ENCODE measurements around the gene NEK11. TPM values are rescaled to one million over a fixed set of nuclear protein-coding genes. Genes with fewer than 3 reads are reported as not detected.

The NEK11 gene
- total RNA-seq, 2 donors from 2014 or later = 0.20 to 6.0 TPM

DNA sequence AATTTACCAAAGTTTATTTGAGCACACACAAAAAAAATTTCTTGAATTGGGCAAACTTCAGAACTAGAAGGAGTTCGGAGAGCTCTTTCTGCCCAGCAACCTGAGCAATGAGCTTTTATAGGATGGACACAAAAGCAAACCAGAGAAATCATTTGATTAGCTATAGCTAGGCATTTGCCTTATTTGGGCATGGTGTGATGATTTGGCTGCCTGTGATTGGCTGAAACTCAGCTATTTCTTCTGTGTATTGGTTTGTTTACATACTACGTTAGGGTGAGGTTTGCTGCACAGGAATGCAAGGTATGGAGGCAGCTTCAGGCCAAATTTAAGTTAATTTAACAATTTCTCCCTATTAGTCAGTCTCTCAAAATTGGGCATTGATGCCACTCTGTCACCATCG is 65.1 kb downstream of the NEK11 start:
- Histone ChIP-seq H3K27ac (ENCODE audit: low read depth, low read length) (no peak overlapping the region), H3K9ac (ENCODE audit: extremely low read depth, low read length, poor library complexity, severe bottlenecking) (no peak overlapping the region), H3K27me3 (ENCODE audit: control insufficient read depth, insufficient read depth, low read length, poor library complexity, severe bottlenecking) (no peaks in the 10 kb centered on the region), H3K9me3 (ENCODE audit: control insufficient read depth, low read length) (no peaks in the 10 kb centered on the region), H3K4me1 (ENCODE audit: control insufficient read depth, insufficient read depth, low read length) (no peaks in the 10 kb centered on the region), H3K4me3 (ENCODE audit: low read length) (no peak overlapping the region), H3K36me3 (ENCODE audit: control insufficient read depth, insufficient read depth, low read length) (no peaks in the 10 kb centered on the region)
- Mint-ChIP-seq H3K27ac (no peak overlapping the region), H3K36me3 (ENCODE audit: low read depth) (no peaks in the 10 kb centered on the region), H3K27me3 (ENCODE audit: insufficient read depth) (no peaks in the 10 kb centered on the region), H3K4me3 (no peak overlapping the region), H3K9me3 (no peaks in the 10 kb centered on the region), H3K4me1 (no peaks in the 10 kb centered on the region)
- DNase-seq = peak; percentile 49
- TF ChIP-seq CTCF (conservative IDR thresholded peaks at IDR 0.05) = no peak
- 90 to 96% methylated on average over 2 to 3 of the region's 3 CpGs for WGBS, 2 experiments (ENCODE audit: insufficient coverage in 1 of 2, insufficient read length in 1 of 2)

DNA sequence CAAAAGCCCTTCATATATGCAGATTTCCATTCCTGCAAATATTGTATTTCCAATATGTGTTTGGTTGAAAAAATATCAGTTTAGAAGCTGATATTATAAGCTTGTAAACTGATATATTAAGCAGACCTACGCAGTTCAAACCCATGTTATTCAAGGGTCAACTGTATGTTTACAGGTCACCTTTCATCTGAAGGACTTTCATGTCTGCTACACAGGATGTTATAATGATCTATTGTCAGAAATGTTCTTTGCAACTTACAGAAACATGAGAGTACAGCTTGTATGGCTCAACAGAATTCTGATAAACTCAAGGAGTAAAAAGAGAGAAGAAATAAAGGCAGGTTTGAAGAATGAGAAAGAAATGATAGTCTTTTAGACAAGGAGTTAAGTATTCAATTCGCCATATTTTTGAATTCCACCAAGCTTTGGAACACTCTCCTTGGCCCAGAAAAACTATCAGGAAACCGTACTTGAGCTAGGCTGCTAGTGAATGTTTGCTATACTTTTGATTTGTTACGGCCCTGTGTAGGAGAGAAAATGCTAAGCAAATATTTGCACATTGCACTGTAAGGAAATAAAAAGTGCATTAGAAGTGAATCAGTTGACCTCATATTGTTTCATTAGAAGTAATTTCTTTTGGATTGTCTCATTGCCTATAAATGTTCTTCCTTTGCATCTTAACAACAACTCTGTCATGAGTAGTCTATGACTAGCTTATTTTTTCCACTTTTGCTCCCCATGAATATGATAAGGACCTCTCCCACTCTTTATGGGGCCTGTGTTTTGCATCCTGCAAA is 81.2 kb downstream of the NEK11 start:
- H3K4me3 Mint-ChIP-seq = no peak overlapping the region
- 94 to 98% methylated on average over 3 to 4 of the region's 4 CpGs for WGBS, 2 experiments (ENCODE audit: insufficient coverage in 1 of 2, insufficient read length in 1 of 2)
- Histone ChIP-seq H3K4me3 (ENCODE audit: low read length) (no peak overlapping the region), H3K27ac (ENCODE audit: low read depth, low read length) (no peak overlapping the region), H3K36me3 (ENCODE audit: control insufficient read depth, insufficient read depth, low read length) (no peaks in the 10 kb centered on the region), H3K9ac (ENCODE audit: extremely low read depth, low read length, poor library complexity, severe bottlenecking) (no peak overlapping the region), H3K4me1 (ENCODE audit: control insufficient read depth, insufficient read depth, low read length) (no peaks in the 10 kb centered on the region), H3K9me3 (ENCODE audit: control insufficient read depth, low read length) (no peaks in the 10 kb centered on the region), H3K27me3 (ENCODE audit: control insufficient read depth, insufficient read depth, low read length, poor library complexity, severe bottlenecking) (no peaks in the 10 kb centered on the region)
- H3K9me3 Mint-ChIP-seq = no peaks in the 10 kb centered on the region
- no peaks in the 10 kb centered on the region for H3K4me1 Mint-ChIP-seq
- no peaks in the 10 kb centered on the region for H3K27me3 Mint-ChIP-seq (ENCODE audit: insufficient read depth)
- no peak for TF ChIP-seq CTCF (conservative IDR thresholded peaks at IDR 0.05)
- no peak overlapping the region for H3K27ac Mint-ChIP-seq
- H3K36me3 Mint-ChIP-seq (ENCODE audit: low read depth) = no peaks in the 10 kb centered on the region
- no peak for DNase-seq

GRCh38 chr3:131109156-131109555 is 82.5 kb downstream of the NEK11 start:
- no peaks in the 10 kb centered on the region for H3K4me1 Mint-ChIP-seq
- H3K9me3 ChIP-seq (ENCODE audit: control insufficient read depth, low read length) = no peaks in the 10 kb centered on the region
- no peak for DNase-seq
- H3K27me3 ChIP-seq (ENCODE audit: control insufficient read depth, insufficient read depth, low read length, poor library complexity, severe bottlenecking) = no peaks in the 10 kb centered on the region
- no peak overlapping the region for H3K9ac ChIP-seq (ENCODE audit: extremely low read depth, low read length, poor library complexity, severe bottlenecking)
- H3K4me3 Mint-ChIP-seq = no peak overlapping the region
- no peaks in the 10 kb centered on the region for H3K27me3 Mint-ChIP-seq (ENCODE audit: insufficient read depth)
- no peak overlapping the region for H3K4me3 ChIP-seq (ENCODE audit: low read length)
- no peaks in the 10 kb centered on the region for H3K36me3 Mint-ChIP-seq (ENCODE audit: low read depth)
- no peaks in the 10 kb centered on the region for H3K9me3 Mint-ChIP-seq
- no peak for TF ChIP-seq CTCF (conservative IDR thresholded peaks at IDR 0.05)
- H3K27ac Mint-ChIP-seq = no peak overlapping the region
- H3K27ac ChIP-seq (ENCODE audit: low read depth, low read length) = no peak overlapping the region
- H3K36me3 ChIP-seq (ENCODE audit: control insufficient read depth, insufficient read depth, low read length) = no peaks in the 10 kb centered on the region
- no peaks in the 10 kb centered on the region for H3K4me1 ChIP-seq (ENCODE audit: control insufficient read depth, insufficient read depth, low read length)
